Choroid plexus epithelial cell (primary cell): ENCODE results near the gene DSP.
A peak's percentile ranks its signal among the peaks of the same experiment; 100 is the strongest.

Experiments used
- DNase-seq: peaks from one replicate; pipeline ENCODE4 v3.0.0-alpha.2; 2010; ENCODE audit warnings: low read depth
- H3K4me3 ChIP-seq: 2 replicates; pipeline ENCODE4 v1.5.1; 2011; ENCODE audit warnings: low read depth, mild to moderate bottlenecking, control low read depth, low read length, moderate library complexity
- CTCF ChIP-seq: conservative IDR thresholded peaks from 2 replicates; pipeline ENCODE4 v1.5.1; 2011; ENCODE audit warnings: low read depth, mild to moderate bottlenecking, control low read depth, inconsistent platforms, low read length, moderate library complexity

DSP gene

GRCh38 chr6:7589949-7590917 is 48.8 kb downstream of the DSP start, which contains the start of gene SNRNP48:
SNRNP48 (plus strand) TSS chr6:7590198; CDS start chr6:7590258, 60 bp downstream.
- DNase-seq = peak; percentile 95
- no peak for TF ChIP-seq CTCF
- peak within 1 kb of the TSS; percentile 93 for H3K4me3 ChIP-seq

GRCh38 chr6:7590918-7591302 is 49.4 kb downstream of the DSP start:
- TF ChIP-seq CTCF = no peak
- peak; percentile 17 for DNase-seq
- H3K4me3 ChIP-seq = peak overlapping the region; percentile 93

- no peak for TF ChIP-seq CTCF
- no peak for DNase-seq
- H3K4me3 ChIP-seq = no peak overlapping the region
Observed at GRCh38 chr6:7591770-7592169, 50.3 kb downstream of the DSP start.

- no peak for TF ChIP-seq CTCF
- no peak for DNase-seq
- no peak overlapping the region for H3K4me3 ChIP-seq
Observed at GRCh38 chr6:7593229-7593628, 51.8 kb downstream of the DSP start.

GRCh38 chr6:7594579-7595125 is 53.2 kb downstream of the DSP start:
- no peak for TF ChIP-seq CTCF
- DNase-seq = no peak
- H3K4me3 ChIP-seq = no peak overlapping the region

- DNase-seq = no peak
- no peak for TF ChIP-seq CTCF
- H3K4me3 ChIP-seq = no peak overlapping the region
Observed at GRCh38 chr6:7604003-7604402, 62.5 kb downstream of the DSP start.
